ENCODE measurements around the gene HM13. TPM values are rescaled to one million over a fixed set of nuclear protein-coding genes. Genes with fewer than 3 reads are reported as not detected.
"Not testable (repeated sequence)": the region's sequence is repeated elsewhere in the genome, so short reads cannot be mapped to it uniquely, and the experiment has no call there.

Gene HM13
- total RNA-seq, 2 donors from 2014 or later = 108 to 124 TPM

DNA sequence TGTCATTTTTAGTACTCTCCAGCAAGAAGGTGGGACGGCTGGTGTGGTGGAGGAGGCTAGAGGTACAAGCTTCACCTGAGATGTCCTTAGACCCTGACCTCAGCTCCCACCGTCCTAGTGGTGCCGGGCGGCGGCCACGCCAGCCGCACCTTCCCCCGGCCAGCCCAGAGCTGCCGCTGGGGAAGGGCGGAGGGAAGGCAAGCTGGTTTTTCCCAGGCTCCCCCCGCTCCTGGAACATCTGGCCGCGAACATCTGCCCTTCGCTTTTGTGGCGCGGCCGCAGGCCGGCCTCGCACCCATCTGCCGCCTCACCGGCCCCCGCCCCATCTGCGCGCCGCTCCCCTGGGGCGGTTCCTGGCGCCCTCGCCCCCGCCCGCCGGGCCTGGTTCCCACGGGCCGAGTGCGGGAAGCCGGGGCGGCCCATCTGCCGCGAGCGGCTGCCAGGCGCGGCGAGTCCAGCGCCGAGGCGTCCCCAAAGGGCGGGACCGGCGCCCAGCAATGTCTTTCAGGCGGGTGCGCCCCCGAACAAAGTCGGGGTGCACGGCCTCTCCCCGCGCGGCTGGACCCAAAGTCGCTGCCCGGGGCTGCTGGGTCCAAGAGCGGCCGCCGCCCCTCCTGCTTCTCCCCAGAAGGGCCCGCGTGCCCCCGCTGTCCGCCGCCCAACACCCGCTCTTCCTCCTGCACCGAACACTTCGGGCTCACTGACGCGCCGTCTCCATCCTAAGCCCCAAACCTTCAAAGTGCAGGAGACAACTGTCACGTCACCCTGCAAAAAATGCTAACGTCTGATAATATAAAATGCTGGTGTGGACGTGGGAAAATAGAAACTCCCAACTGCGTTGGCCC lies 73.5 kb downstream of the HM13 start:
- Mint-ChIP-seq H3K27ac (no peak overlapping the region), H3K36me3 (peaks cover 0 to 9% of the 10 kb centered on the region in 2 donors), H3K9me3 (no peaks in the 10 kb centered on the region)
- ATAC-seq (peak; percentile 51 to 77), DNase-seq (ENCODE audit: low spot score in 2 of 2) (no peak)

DNA sequence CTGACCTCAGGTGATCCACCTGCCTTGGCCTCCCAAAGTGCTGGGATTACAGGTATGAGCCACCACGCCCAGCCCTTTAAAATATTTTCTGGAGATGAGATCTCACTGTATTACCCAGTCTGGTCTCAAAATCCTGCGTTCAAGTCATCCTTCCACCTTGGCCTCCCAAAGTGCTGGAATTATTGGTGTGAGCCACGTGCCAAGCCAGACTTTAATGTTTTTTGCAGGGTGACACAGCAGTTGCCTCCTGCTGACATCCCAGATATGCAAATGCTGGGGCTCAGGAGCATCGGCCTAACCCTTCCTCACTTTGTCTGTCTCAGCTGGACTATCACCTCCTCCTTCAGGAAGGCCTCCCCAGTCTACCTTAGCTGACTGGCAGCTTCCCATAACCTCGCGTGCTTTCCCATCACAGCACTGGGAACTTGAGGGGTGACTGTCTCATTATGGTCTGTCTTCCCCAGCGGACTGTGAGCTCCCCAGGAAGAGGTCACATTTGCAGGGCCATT lies 76.5 kb downstream of the HM13 start:
- ATAC-seq (no peak), DNase-seq (ENCODE audit: low spot score in 2 of 2) (no peak)
- no peaks in the 10 kb centered on the region for H3K9me3 Mint-ChIP-seq
- no peak overlapping the region for H3K27ac Mint-ChIP-seq
- H3K36me3 Mint-ChIP-seq = peaks cover 0 to 9% of the 10 kb centered on the region in 2 donors

DNA sequence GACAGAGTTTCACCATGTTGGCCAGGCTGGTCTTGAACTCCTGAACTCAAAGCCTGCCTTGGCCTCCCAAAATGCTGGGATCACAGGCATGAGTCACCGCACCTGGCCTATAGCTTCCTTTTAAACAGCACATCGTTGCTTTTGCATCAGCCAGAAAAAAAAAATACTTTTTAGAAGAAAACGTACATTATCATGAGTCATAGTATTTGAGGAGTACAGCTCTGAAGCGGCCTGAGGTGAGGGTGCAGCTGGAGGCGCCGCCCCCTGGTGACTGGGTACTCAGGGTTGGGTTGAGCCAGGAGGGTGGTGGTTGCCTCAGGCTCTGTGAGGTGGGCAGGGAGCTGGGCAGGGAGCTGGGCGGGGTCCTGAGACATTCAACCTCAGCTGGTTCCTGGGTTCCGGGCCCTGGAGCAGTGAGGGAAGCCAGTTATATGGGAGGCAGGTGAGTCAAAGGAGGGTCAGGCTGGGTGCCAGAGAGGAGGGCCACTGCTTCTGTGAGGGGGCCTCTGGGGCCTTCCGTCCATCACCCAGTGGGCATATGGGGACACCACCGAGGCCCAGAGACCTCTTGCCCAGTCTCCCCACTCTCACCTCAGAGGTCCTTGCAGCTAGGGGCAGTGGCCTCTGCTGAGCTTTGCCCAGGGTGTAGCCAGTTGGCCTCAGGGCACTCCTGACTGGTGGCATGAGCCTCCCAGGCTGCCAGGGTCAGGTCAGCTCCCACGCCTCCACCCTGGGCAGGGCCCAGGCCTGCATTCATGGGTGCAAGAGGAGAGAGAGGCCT lies 79.2 kb downstream of the HM13 start:
- H3K27ac Mint-ChIP-seq = no peak overlapping the region
- ATAC-seq (peak; percentile 89 to 93), DNase-seq (ENCODE audit: low spot score in 2 of 2) (peak in 1 of 2 donors; percentile 38)
- H3K36me3 Mint-ChIP-seq = peaks cover 0 to 5% of the 10 kb centered on the region in 2 donors
- H3K9me3 Mint-ChIP-seq = no peaks in the 10 kb centered on the region

DNA sequence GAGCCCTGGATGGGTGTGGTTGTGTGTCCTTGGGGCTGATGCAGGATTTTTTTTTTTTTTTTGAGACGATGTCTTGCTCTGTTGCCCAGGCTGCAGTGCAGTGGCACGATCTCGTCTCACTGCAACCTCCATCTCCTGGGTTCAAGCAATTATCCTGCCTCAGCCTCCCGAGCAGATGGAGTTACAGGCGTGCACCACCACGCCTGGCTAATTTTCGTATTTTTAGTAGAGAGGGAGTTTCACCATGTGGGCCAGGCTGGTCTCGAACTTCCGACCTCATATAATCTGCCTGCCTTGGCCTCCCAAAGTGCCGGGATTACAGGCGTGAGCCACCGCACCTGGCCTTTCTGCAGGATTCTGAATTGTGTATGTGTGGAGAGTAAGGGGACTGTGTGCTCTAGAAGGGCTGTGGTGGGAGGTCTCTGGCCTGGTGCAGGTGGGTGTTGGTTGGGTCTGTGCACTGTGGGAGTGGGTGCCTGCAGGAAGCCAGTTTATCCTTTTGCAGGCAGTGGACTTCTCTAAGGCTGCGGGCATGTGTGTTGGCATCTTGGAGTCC lies 79.8 kb downstream of the HM13 start:
- H3K27ac Mint-ChIP-seq = no peak overlapping the region
- DNase-seq (ENCODE audit: low spot score in 2 of 2) (no peak), ATAC-seq (no peak)
- H3K36me3 Mint-ChIP-seq = no peaks in the 10 kb centered on the region
- no peaks in the 10 kb centered on the region for H3K9me3 Mint-ChIP-seq

DNA sequence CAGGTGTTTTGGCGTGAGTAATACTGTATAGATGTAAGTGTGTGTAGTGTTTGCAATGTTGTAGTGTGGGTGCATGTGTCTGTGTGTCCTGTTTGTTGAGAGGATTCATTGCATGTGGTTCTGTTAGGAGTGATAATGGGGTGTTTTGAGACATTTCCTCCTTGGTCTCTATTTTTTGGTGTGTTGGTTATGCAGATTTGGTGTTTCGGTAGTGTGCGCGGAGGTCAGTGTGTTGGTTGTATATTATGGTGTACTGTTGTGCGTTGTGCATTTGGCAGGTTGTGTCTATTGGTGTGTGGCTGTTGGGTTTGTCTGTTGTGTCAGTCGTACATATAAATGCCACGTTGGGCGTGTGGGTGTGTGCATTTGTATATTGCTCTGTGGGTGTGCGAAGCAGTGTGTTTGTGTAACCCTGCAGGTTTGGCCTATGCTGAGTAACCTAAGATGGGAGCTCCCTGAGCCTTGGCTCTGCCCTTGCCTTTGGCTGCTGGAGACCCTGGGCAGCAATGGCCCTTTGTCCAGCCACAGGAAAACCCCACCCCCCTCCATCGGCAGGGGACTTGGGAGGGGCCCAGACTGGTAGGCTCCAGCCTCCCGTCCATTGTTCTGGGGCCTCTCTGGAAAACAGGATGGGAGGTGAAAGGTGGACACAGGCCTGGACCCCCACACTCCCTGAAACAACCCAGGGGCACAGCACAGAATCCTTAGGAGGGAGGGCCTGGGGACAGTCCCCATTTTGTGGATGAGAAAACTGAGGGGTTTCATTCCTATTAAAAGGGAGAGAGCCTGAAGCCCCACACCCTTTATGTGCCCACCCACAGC lies 80.5 kb downstream of the HM13 start:
- DNase-seq (ENCODE audit: low spot score in 2 of 2) = no peak
- Mint-ChIP-seq H3K9me3 (no peaks in the 10 kb centered on the region), H3K36me3 (no peaks in the 10 kb centered on the region), H3K27ac (no peak overlapping the region)
- ATAC-seq = no peak

DNA sequence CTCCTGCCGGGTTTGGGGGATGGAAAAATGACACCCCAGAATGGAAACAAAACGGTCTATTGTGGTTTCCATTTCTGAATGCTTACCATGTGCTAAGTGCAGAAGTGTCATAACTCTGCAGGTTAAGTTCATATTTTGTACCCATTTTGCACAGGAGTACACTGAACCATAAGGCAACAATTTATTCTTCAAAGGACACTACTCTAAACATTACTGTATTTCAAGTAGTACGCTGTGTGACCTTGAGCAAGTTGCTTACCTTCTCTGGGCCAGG lies 81.1 kb downstream of the HM13 start:
- DNase-seq (ENCODE audit: low spot score in 2 of 2) = no peak
- no peak for ATAC-seq
- Mint-ChIP-seq H3K36me3 (no peaks in the 10 kb centered on the region), H3K9me3 (no peaks in the 10 kb centered on the region), H3K27ac (peak overlapping the region in 1 of 2 donors; percentile 41)

- Mint-ChIP-seq H3K9me3 (no peaks in the 10 kb centered on the region), H3K36me3 (no peaks in the 10 kb centered on the region), H3K27ac (peak overlapping the region; percentile 15 to 41)
- ATAC-seq (no peak), DNase-seq (ENCODE audit: low spot score in 2 of 2) (no peak)
These were observed 81.6 kb downstream of the HM13 start for GRCh38 chr20:31595654-31596411.

- not testable (repeated sequence) for H3K9me3 Mint-ChIP-seq; ATAC-seq; DNase-seq (ENCODE audit: low spot score in 2 of 2); H3K27ac Mint-ChIP-seq; H3K36me3 Mint-ChIP-seq
These were observed 82.1 kb downstream of the HM13 start for GRCh38 chr20:31596412-31596715.

GRCh38 chr20:31596831-31597480 lies 82.7 kb downstream of the HM13 start:
- no peak overlapping the region for H3K27ac Mint-ChIP-seq
- ATAC-seq = no peak

GRCh38 chr20:31597481-31597855 lies 83.2 kb downstream of the HM13 start:
- no peaks in the 10 kb centered on the region for H3K36me3 Mint-ChIP-seq
- DNase-seq (ENCODE audit: low spot score in 2 of 2) (no peak), ATAC-seq (no peak)
- no peaks in the 10 kb centered on the region for H3K9me3 Mint-ChIP-seq
- no peak overlapping the region for H3K27ac Mint-ChIP-seq

More at GRCh38 chr20:31596831-31597480, 82.7 kb downstream of the HM13 start:
- H3K36me3 Mint-ChIP-seq = no peaks in the 10 kb centered on the region
- no peak for DNase-seq (ENCODE audit: low spot score in 2 of 2)
- H3K9me3 Mint-ChIP-seq = no peaks in the 10 kb centered on the region

DNA sequence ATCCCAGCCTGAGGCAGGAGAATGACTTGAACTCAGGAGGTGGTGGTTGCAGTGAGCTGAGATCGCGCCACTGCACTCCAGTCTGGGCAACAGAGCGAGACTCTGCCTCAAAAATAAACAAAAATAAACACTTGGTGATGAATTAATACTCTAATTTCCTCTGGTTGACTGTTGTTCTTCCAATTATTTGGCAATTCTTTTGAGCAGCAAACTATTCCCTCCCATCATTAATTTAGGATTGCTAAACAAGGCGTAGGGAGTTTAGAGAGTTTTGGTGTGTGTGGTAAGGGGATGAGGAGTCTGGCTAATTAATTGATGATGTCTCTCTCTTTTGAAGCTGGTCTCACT lies 88.2 kb downstream of the HM13 start:
- H3K27ac Mint-ChIP-seq = peak overlapping the region in 1 of 2 donors; percentile 76
- DNase-seq (ENCODE audit: low spot score in 2 of 2) (no peak), ATAC-seq (no peak)
- H3K9me3 Mint-ChIP-seq = no peaks in the 10 kb centered on the region
- H3K36me3 Mint-ChIP-seq = peaks cover 0 to 9% of the 10 kb centered on the region in 2 donors

GRCh38 chr20:31602779-31603441 lies 88.7 kb downstream of the HM13 start:
- peak; percentile 64 to 74 for DNase-seq (ENCODE audit: low spot score in 2 of 2)
- no peaks in the 10 kb centered on the region for H3K9me3 Mint-ChIP-seq
- peak; percentile 85 to 87 for ATAC-seq
- H3K27ac Mint-ChIP-seq = peak overlapping the region; percentile 73 to 76
- H3K36me3 Mint-ChIP-seq = peaks cover 0 to 9% of the 10 kb centered on the region in 2 donors

DNA sequence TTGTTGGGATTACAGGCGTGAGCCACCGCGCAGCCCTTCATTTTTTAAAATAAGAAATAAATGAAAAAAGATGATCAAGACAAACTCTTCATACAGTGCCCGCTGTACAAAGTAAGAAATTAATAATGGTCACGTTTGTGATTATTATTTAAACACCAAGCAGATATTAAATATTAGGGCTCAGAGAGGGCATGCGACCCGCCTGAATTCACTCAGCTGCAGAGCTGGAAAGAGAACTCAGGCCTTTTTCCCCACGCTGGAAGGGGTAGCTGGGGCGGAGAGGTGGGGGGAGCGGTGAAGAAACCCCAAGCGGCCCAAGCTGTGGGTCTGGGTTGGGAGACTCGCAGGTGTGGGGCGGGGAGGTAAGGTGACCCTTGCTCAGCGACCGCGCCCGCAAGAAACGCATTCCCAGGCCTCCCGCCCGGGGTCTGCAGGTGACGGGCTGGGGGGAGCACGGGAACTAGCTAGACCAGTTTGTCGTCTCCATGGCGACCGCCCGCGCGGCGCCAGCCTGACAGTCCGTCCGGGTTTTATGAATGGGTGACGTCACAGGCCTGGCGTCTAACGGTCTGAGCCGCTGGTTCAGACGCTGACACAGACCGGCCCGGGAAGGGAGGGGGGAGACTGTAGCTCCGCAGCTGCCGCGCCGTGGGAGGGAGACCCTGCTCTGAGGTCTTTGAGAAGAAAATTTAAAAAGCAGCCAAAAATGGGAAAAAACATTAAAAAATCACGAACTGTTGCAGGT lies 89.8 kb downstream of the HM13 start:
- Mint-ChIP-seq H3K36me3 (peaks cover 0 to 9% of the 10 kb centered on the region in 2 donors), H3K27ac (peak overlapping the region in 1 of 2 donors; percentile 73), H3K9me3 (no peaks in the 10 kb centered on the region)
- ATAC-seq (peak; percentile 51 to 55), DNase-seq (ENCODE audit: low spot score in 2 of 2) (peak; percentile 65 to 82)

DNA sequence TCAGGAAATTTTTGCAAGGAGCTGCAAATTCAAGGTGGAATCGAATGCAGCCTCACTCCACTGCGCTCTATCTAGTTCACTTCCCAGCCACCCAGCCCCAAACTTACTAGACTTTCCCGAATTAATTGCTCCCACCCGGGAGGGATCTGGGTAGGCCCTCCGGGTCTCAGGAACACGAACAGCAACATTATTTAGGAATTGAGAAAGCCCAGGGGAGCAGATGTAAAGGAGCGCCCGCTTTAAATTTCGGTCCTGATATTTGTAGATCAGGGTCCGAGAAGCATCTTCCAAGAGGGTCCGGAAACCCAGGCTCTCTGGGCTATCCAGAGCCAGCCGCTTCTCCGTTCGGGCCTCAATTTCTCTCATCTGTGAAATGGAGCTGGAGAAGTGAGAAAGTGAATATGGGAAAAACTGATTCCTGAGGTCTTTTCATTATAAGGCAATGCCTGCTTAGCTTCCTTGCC lies 90.4 kb downstream of the HM13 start:
- Mint-ChIP-seq H3K27ac (peak overlapping the region; percentile 9 to 73), H3K9me3 (no peaks in the 10 kb centered on the region), H3K36me3 (peaks cover 0 to 9% of the 10 kb centered on the region in 2 donors)
- DNase-seq (ENCODE audit: low spot score in 2 of 2) (no peak), ATAC-seq (no peak)
